OCI-LY7 (cell line): ENCODE measurements around the gene MCUR1. TPM values are rescaled to one million over a fixed set of nuclear protein-coding genes. Genes with fewer than 3 reads are reported as not detected.
A peak's percentile ranks its signal among the peaks of the same experiment; 100 is the strongest.
"Not testable (repeated sequence)": the region's sequence is repeated elsewhere in the genome, so short reads cannot be mapped to it uniquely, and the experiment has no call there.

ENCODE experiments used
- BruUV-seq: library from RNA; stranded (reverse); fragments of 400-500 nt; replicated peaks from 2 replicates; lab custom pipeline; 2021; lab: Mats Ljungman, UMichigan
- CTCF ChIA-PET: fragments of 300-600 bp; sonication (Branson Sonifier 250); formaldehyde crosslinking; loops from one replicate; lab custom pipeline; 2022; ENCODE audit warnings: antibody characterized with exemption; ENCODE audit not compliant: unreplicated experiment; lab: Charles Lee
- POLR2A ChIA-PET: fragments of 300-600 bp; sonication (Branson Sonifier 250); formaldehyde crosslinking; loops from one replicate; lab custom pipeline; 2022; ENCODE audit warnings: antibody characterized with exemption; lab: Charles Lee
- DNase-seq: peaks from one replicate; pipeline ENCODE4 v3.0.0-alpha.2; 2015; ENCODE audit warnings: low spot score
- H2AFZ ChIP-seq: fragments of 200-600 bp; sonication (generic), shearing (Covaris generic); 2 replicates; pipeline ENCODE4 v1.6.1; 2014; ENCODE audit warnings: mild to moderate bottlenecking, antibody characterized with exemption, low read length, moderate library complexity
- H3K27ac ChIP-seq: fragments of 200-600 bp; sonication (generic); 2 replicates; pipeline ENCODE4 v1.5.1; 2014; ENCODE audit warnings: mixed run types, low read depth, mild to moderate bottlenecking, moderate library complexity, low read length, inconsistent platforms; ENCODE audit not compliant: poor library complexity, severe bottlenecking
- H3K36me3 ChIP-seq: fragments of 200-600 bp; sonication (generic); 2 replicates; pipeline ENCODE4 v1.6.1; 2014; ENCODE audit warnings: mild to moderate bottlenecking, antibody characterized with exemption, low read length, moderate library complexity, mixed read lengths; ENCODE audit not compliant: insufficient read depth
- H3K4me1 ChIP-seq: fragments of 200-600 bp; sonication (generic); 2 replicates; pipeline ENCODE4 v1.5.1; 2014; ENCODE audit warnings: mild to moderate bottlenecking, low read length; ENCODE audit not compliant: insufficient read depth, poor library complexity, severe bottlenecking
- H3K4me2 ChIP-seq: fragments of 200-600 bp; sonication (generic); 2 replicates; pipeline ENCODE4 v1.6.1; 2014; ENCODE audit warnings: mild to moderate bottlenecking, low read length
- H3K4me3 ChIP-seq: fragments of 200-600 bp; sonication (generic); 2 replicates; pipeline ENCODE4 v1.5.1; 2014; ENCODE audit warnings: mild to moderate bottlenecking, low read depth, low read length; ENCODE audit not compliant: poor library complexity, severe bottlenecking
- H3K79me2 ChIP-seq: fragments of 200-600 bp; sonication (generic); 2 replicates; pipeline ENCODE4 v1.6.1; 2016; ENCODE audit warnings: low read depth, mild to moderate bottlenecking, low read length, moderate library complexity, mixed read lengths; ENCODE audit not compliant: insufficient read depth
- H3K9me2 ChIP-seq: fragments of 200-600 bp; sonication (generic); 2 replicates; pipeline ENCODE4 v1.6.1; 2016; ENCODE audit warnings: mild to moderate bottlenecking, low read length, mixed read lengths; ENCODE audit not compliant: insufficient read depth
- H3K9me3 ChIP-seq: fragments of 200-600 bp; sonication (generic); 2 replicates; pipeline ENCODE4 v1.6.1; 2014; ENCODE audit warnings: mild to moderate bottlenecking, mixed run types, low read length, mixed read lengths
- H4K20me1 ChIP-seq: fragments of 200-600 bp; sonication (generic); 2 replicates; pipeline ENCODE4 v1.6.1; 2014; ENCODE audit warnings: mild to moderate bottlenecking, antibody characterized with exemption, low read length, moderate library complexity, mixed read lengths; ENCODE audit not compliant: insufficient read depth
- EZH2phosphoT487 ChIP-seq: fragments of 200-600 bp; sonication (generic); IDR thresholded peaks from 2 replicates; pipeline ENCODE4 v1.6.1; 2018; ENCODE audit warnings: low read depth, borderline replicate concordance, mild to moderate bottlenecking, mixed run types, antibody characterized with exemption, low read length, moderate library complexity, mixed read lengths
- intact Hi-C: fragments of 100-400 bp; cut with micrococcal nuclease; formaldehyde crosslinking; loops from one replicate; pipeline ENCODE4 v1.10.0; 2022; ENCODE audit not compliant: unreplicated experiment
- total RNA-seq, 2 experiments: library from RNA; depleted of rRNA in 1 of 2; stranded (reverse); fragments of >200 nt in 1 of 2; shearing (Covaris generic) in 1 of 2; gene quantifications; 2 replicates each; pipeline ENCODE4 v1.2.3, GENCODE V29; 2014 to 2022
- TF ChIP-seq, protein P1 (sequence below): fragments of 200-600 bp; sonication (generic); conservative IDR thresholded peaks from 2 replicates; pipeline ENCODE4 v1.5.1; 2014; ENCODE audit warnings: mild to moderate bottlenecking, antibody characterized with exemption, low read length, moderate library complexity, mixed read lengths

The MCUR1 gene
- total RNA-seq, 2 experiments from 2014 or later, result 17.3 to 31.1 TPM

DNA sequence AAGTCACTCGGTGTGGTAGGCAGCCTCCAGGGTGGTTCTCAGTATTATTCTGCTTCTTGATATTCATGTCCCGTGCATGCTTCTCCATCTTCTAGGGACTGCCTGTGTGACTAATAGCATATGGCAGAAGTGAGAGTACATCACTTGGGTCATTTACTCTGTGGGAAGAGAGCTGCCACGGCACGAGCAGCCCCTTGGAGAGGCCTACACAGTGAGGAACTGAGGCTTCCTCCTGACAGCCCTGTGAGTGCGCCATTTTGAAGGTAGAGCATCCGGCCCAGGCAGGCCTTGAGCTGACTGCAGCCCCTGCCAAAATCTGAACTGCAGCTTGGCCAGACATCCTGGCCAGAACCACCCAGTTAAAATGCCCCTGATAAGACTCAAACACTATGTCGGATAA is 17.3 kb upstream of the MCUR1 start:
- Histone ChIP-seq H3K4me3 (no peak overlapping the region), H2AFZ (no peak overlapping the region), H3K4me2 (no peak overlapping the region), H3K4me1 (no peaks in the 10 kb centered on the region), H3K9me2 (no peaks in the 10 kb centered on the region), H3K36me3 (no peaks in the 10 kb centered on the region), H3K9me3 (no peaks in the 10 kb centered on the region), H3K27ac (no peak overlapping the region), H3K79me2 (no peaks in the 10 kb centered on the region), H4K20me1 (no peaks in the 10 kb centered on the region)
- CTCF ChIA-PET, result no interaction called here
- no peak for DNase-seq
- BruUV-seq, result no TSS peak
- TF ChIP-seq, protein P1, sequence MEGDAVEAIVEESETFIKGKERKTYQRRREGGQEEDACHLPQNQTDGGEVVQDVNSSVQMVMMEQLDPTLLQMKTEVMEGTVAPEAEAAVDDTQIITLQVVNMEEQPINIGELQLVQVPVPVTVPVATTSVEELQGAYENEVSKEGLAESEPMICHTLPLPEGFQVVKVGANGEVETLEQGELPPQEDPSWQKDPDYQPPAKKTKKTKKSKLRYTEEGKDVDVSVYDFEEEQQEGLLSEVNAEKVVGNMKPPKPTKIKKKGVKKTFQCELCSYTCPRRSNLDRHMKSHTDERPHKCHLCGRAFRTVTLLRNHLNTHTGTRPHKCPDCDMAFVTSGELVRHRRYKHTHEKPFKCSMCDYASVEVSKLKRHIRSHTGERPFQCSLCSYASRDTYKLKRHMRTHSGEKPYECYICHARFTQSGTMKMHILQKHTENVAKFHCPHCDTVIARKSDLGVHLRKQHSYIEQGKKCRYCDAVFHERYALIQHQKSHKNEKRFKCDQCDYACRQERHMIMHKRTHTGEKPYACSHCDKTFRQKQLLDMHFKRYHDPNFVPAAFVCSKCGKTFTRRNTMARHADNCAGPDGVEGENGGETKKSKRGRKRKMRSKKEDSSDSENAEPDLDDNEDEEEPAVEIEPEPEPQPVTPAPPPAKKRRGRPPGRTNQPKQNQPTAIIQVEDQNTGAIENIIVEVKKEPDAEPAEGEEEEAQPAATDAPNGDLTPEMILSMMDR, result no peak
- no peak for TF ChIP-seq EZH2phosphoT487
- intact Hi-C loops, result no loop called here
- POLR2A ChIA-PET, result interaction anchor here (0.6 kb wide), 1 partner anchor 13 kb away, joined by 3 read pairs; no protein-coding TSS in a partner anchor

DNA sequence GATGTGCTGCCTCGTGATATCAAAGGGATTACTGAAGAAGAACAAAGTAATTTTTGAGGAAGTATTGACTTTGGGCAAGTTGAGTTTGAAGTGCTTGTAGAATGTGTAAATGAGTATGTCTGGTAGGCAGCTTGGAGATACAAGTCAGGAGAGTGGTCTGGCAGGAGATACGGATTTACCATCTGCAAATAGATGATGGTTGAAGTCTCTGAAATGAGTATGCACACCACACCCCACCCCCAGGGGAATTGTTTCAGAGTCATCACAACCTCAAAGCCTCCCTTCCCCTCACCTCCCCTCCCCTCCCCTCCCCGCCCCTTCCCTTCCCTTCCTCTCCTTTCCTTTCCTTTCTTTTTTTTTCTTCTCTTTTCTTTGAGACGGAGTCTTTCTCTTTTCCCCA is 16.4 kb upstream of the MCUR1 start:
- Histone ChIP-seq H4K20me1 (no peaks in the 10 kb centered on the region), H2AFZ (no peak overlapping the region), H3K36me3 (no peaks in the 10 kb centered on the region), H3K4me2 (no peak overlapping the region), H3K9me3 (no peaks in the 10 kb centered on the region), H3K9me2 (no peaks in the 10 kb centered on the region), H3K4me1 (no peaks in the 10 kb centered on the region), H3K4me3 (no peak overlapping the region), H3K79me2 (no peaks in the 10 kb centered on the region), H3K27ac (no peak overlapping the region)
- ChIA-PET CTCF (no interaction called here), POLR2A (interaction anchor here (0.6 kb wide), 1 partner anchor 11 kb away, joined by 3 read pairs; no protein-coding TSS in a partner anchor)
- BruUV-seq, result no TSS peak
- intact Hi-C loops, result no loop called here
- peak; percentile 9 for DNase-seq
- TF ChIP-seq, protein P1, result no peak
- TF ChIP-seq EZH2phosphoT487, result no peak

DNA sequence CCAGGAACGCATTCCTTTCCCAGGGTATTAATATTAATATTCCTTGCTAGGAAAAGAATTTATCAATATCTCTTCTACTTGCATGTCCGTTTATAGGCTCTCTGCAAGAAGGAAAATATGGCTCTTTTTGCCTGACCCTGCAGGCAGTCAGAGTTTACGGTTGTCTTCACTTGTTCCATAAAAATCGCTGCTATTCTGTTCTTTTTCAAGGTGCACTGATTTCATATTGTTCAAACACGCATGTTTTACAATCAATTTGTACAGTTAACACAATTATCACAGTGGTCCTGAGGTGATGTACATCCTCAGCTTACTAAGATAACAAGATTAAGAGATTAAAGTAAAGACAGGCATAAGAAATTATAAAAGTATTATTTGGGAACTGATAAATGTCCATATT is 15.1 kb upstream of the MCUR1 start:
- H3K4me3 ChIP-seq, H3K36me3 ChIP-seq, H3K27ac ChIP-seq, intact Hi-C loops, CTCF ChIA-PET, H3K9me3 ChIP-seq, H3K4me1 ChIP-seq, H3K9me2 ChIP-seq, BruUV-seq, DNase-seq, H3K4me2 ChIP-seq, H3K79me2 ChIP-seq, H4K20me1 ChIP-seq, POLR2A ChIA-PET, H2AFZ ChIP-seq: not testable (repeated sequence)

DNA sequence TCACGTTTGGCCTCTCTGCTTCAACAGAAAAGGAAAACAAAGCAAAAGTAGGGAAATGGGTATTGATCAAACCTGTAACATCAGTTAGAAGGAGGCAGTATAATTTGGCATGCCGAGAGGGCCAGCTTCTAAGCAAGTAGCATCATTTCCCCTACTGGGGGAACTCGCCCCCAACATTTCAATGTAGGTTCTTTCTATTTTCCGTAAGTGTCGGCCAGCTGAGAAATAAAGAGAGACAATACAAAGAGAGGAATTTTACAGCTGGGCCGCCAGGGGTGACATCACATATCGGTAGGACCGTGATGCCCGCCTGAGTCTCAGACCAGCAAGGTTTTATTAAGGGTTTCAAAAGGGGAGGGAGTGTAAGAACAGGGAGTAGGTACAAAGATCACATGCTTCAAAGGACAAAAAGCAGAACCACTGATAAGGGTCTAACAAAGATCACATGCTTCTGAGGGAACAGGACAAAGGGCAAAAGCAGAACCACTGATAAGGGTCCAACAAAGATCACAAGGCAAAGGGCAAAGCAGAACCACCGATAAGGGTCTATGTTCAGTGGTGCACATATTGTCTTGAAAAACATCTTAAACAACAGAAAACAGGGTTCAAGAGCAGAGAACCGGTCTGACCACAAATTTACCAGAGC is 14.4 kb upstream of the MCUR1 start:
- H2AFZ ChIP-seq, result not testable (repeated sequence)

More for the DNA sequence above, 14.4 kb upstream of the MCUR1 start:
- DNase-seq, H3K9me2 ChIP-seq, H3K27ac ChIP-seq, POLR2A ChIA-PET, H4K20me1 ChIP-seq, H3K36me3 ChIP-seq, BruUV-seq, H3K9me3 ChIP-seq, H3K79me2 ChIP-seq, H3K4me1 ChIP-seq, intact Hi-C loops, CTCF ChIA-PET, H3K4me2 ChIP-seq, H3K4me3 ChIP-seq: not testable (repeated sequence)
